Breast epithelium (tissue), 3 donors: ENCODE measurements around the gene ZFTA.

Experiments used
- CTCF ChIP-seq, 3 donors: fragments of 450-650 bp; IDR thresholded peaks; one replicate each; pipeline ENCODE4 v1.5.1; 2016 to 2017; ENCODE audit warnings: antibody characterized with exemption in 3 of 3, mild to moderate bottlenecking in 3 of 3, moderate library complexity in 3 of 3
- POLR2A ChIP-seq: fragments of 450-650 bp; IDR thresholded peaks from one replicate; pipeline ENCODE4 v1.6.1; 2016; ENCODE audit warnings: antibody characterized with exemption, mild to moderate bottlenecking, moderate library complexity
- POLR2AphosphoS5 ChIP-seq, 3 donors: sonication (generic); formaldehyde crosslinking; IDR thresholded peaks; one replicate each; pipeline ENCODE4 v1.6.1; 2017; ENCODE audit warnings: antibody characterized with exemption in 3 of 3

- no peak for TF ChIP-seq CTCF (IDR thresholded peaks at IDR 0.05)
- TF ChIP-seq POLR2A, result no peak
- no peak for TF ChIP-seq POLR2AphosphoS5 (IDR thresholded peaks at IDR 0.05)
These were observed 48.2 kb upstream of the ZFTA start for GRCh38 chr11:63816732-63817131.
